ENCODE data around the gene PUM1.

Gene PUM1

DNA sequence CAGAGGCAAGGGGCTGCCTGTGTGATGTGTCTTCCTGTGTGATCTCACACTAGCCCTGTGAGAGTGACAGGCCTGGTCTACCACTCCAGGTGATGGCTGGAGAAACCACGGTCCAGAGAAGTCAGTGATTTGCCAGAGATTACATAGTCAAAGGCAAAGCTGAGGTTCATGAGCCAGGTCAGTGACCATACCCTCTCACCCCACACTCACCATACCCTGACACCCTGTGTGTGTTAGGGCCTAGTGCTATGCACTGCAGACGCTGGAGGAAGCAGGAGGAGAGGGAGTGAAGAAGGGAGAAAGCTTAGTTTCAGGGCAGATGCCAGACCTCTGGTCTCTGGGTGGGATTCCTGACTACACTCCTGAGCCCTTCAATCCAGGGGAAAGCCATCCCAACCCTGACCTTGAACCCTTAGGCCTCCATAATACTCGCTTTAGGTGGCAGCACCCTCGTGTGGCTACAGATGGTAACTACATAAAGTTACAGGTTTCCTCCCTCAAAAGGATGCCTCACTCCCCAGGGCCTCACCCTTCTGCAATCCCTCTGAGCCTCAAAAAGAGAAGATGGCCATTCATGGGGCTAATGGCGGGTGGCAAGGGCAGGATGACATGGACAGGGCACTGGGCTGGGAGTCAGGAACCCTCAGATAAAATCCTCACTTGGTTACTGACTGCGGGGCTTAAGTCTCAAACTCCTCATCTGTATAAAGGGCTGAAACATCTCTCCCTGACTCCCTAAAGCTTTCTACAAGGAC, 136.2 kb downstream of the PUM1 start:
- DNase-seq (ENCODE audit: low read depth in 2 of 2), result no peak

DNA sequence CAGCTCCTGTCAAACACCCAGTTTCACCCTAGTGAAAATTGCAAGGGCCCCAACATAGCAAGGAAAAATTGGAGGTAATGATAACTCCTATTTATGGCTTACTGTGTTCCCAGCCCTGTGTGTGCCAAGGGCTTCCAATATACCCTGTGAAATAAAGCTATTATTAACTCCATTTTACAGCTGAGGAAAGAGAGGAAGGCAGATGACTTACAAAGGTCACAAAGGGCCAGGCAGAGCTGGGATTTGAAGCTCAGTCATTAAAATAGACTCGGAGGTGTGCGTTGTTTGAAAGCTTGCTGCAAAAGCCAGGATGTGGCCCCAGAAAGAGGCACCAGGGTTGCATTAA, 136.8 kb downstream of the PUM1 start:
- DNase-seq (ENCODE audit: low read depth in 2 of 2), result no peak

DNA sequence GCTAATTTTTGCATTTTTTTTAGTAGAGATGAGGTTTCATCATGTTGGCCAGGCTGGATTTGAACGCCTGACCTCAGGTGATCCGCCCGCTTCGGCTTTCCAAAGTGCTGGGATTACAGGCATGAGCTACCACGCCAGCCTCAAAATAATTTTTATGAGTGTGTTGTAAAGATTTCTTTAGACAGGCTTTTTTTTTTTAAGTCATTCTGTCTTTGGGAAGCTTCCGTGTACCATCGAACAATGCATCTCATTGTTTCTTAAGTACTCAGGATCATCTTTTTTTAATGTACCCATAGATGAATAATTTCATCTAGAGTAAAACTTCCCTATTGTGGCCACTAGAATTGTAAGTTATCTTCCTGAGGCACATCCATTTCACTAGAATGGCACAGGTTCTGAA, 137.3 kb downstream of the PUM1 start:
- DNase-seq (ENCODE audit: low read depth in 2 of 2), result no peak

DNA sequence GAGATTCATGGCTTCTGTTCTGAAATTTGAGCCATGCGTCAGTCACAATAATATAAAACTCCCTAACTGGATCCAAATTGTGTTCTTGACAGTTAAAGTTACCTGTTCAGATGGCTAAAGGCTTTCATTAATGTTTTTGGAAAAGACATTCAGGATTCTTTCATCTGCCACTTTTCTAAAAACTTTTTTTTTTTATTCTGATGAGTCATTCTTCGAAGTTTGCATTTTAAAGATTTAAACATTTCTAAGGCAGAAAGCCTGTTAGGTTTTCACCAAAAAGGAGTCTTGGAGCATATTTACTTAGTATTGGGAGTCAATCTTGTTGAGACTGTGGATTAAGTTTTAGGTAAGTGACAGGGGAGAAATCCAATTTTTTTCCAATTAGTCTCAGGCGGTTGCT, 138.1 kb downstream of the PUM1 start:
- DNase-seq (ENCODE audit: low read depth in 2 of 2), result no peak

DNA sequence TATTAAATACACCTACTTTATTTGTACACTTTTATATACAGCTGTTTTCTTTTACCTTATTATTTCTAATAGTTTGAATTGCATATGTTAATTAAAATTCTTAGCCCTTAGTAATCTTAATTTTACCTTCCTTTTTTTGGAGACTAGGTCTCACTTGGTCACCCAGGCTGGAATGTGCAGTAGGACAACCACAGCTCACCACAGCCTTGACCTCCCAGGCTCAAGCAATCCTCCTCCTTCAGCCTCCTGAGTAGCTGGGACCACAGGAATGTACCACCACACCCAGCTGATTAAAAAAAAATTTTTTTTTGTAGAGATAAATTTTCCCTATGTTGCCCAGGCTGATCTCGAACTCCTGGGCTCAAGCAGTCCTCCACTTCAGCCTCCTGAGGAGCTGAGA, 141.9 kb downstream of the PUM1 start:
- no peak for DNase-seq (ENCODE audit: low read depth in 2 of 2)

DNA sequence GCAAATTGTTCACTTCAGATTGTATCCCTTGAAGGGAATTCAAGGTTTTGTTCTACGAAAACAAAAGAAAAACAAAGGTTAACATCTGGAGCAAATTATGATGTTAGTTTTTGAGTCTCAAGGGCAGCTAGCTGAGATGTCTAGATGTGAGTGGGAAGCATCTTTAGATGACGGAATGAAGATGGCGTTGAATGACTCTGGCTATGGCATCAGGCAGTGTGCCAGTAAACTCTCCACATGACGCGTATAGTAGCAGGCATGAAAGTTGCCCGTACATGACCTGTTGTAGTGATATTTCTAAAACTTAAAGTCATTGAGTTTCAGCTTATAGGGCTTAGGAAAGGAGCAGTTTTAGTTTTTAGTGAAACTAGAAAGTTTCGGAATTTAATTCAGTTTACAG, 144.7 kb downstream of the PUM1 start:
- no peak for DNase-seq (ENCODE audit: low read depth in 2 of 2)

DNA sequence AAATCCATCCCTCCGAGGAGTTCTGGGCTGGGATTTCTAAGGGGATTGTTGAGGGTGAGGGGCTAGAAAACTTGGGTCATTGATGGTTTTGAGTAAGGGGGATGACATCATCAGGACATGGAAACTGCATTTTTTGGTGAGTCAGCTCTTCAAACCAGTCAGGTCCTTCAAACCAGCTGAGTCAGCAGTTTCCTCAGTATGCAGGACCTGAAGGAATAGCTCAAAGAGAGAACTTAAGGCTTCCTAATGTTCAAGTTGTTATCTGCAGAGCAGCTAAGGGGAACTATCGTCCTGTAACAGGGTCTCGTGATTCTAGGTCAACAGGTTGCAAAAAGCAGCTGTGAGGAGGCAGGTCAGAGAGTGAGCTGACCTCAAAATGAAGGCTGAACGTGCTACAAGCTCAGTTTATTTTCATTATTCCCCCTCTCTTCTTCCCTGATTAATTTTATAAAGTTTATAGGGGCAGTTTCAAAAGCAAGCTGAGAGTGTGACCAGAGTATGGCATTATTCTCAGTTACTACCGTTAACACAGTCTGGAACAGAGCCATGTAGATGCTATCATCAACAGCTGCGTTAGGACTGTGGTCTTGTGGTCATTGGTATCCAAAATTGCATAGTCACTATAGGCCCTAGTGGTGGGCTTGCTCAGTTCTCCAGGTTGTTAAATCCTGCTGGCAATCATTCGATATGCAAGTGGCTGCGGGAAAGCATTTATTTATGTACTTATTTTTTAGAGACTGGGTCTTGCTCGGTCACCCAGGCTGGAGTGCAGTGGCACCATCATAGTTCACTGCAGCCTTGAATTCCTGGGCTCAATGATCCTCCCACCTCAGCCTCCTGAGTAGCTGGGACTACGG, 146.3 kb downstream of the PUM1 start:
- peak; percentile 30 to 37 for DNase-seq (ENCODE audit: low read depth in 2 of 2)

DNA sequence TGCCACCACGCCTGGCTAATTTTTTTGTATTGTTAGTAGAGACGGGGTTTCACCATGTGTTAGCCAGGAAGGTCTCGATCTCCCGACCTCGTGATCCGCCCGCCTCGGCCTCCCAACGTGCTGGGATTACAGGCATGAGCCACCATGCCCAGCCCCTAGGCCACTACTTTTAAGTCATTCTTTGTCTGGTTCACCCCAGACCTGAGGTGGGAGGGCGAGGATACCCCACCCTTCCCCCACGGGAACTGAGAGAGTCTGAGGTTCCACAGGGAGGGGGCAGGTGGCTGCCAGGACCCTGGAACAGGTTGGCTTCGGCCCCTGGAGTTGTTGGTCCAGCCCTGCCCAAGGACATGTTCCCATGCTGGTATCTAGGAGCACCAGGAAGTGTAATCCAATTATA, 149.2 kb downstream of the PUM1 start:
- DNase-seq (ENCODE audit: low read depth in 2 of 2), result no peak

DNA sequence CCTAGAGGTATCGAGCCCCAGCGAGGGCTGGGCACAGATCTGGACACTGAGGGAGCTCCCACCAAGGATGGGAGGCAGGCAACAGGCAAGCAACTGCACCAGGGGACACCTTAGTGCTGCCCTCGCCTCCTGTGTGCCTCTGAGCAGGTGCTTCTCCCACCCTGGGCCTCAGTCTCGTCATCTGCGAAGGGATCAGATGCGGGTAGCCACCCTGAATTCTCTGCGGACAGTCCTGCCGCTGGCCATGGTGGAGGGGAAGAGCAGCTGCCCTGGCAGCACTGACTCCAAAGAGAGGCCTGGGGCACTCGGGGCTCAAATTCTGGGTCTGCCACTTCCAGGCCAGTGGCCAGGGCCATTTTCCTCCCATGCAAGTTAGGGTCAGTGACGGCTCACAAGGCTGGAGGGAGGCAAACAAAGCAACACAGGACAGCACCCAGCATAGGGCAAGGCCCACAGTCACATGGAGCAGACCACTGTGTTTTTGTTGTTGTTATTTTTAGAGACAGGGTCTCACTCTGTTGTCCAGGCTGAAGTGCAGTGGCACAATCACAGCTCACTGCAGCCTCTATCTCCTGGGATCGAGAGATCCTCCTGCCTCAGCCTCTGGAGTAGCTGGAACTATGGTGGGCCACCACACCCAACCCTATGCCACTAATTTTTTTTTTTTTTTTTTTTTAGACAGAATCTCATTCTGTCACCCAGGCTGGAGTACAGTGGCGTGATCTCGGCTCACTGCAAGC, 149.9 kb downstream of the PUM1 start:
- no peak for DNase-seq (ENCODE audit: low read depth in 2 of 2)

DNA sequence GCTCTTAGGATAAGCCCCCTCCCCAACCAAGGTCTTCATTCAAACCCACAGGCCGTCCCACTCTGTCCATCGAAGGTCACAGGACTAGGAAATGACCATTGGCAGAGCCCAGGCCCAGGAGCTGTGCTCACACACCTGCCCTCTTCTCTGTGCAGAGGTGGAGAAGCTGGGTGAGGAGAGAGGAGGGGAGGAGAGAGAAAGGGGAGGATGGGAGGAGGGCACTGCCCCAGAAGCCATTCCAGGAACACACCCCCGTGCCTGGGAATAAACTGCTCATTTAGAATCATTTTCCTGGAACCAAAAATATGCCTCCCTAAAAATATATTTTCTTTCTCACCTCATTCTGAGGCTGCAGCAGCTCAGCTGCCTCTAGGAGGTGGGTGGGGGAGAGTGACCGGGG, 150.6 kb downstream of the PUM1 start:
- DNase-seq (ENCODE audit: low read depth in 2 of 2), result no peak

DNA sequence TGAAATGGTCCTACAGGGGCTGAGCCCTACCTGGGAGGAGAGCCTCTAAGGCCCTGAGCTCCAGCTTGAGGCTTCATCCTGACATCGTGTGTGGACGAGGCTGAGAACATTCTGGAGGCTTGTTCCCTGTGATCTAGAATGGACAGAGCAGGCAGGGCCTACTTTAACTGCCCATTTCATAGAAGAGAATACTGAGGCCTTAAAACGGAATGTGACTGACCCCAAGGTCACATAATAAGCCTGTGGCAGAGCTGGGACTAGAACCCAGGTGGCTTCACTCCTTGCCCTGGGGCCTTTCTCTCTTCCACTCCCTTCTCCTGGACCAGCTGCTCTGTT, 151.0 kb downstream of the PUM1 start:
- DNase-seq (ENCODE audit: low read depth in 2 of 2), result no peak

DNA sequence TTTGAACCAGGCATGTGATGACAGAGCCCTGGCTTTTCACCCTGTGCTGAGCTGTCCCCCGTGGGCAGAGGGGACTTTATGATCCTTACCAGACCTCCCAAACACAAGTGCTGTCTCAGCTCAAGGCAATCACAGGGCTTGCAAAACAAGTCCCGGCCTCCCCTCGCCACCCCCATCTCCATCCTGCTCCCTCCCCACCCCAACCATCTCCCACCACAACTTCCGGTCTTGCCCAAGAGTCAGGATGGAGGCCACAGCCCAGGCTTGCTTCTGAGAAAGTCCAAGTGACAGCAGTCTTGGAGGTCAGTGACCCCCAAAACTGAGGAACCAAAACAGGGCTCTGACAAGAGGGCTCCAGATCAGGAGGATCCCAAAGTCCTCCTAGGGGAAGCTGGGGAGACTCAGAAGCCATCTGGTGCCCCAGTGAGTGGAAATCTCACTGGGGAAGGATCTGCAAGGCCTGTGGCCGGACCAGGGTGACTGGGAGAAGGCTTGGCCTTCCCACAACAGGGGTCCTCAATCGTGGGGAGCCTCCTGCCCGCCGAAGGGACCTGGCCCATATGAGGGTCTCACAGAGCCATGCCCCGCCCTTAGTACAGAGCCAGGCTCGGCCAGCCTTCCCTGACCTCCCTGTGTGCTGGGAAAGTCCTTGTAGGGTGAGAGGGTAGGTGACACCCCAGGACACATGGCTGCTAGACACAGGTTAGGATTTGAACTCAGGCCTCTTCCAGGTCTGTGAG, 152.4 kb downstream of the PUM1 start:
- no peak for DNase-seq (ENCODE audit: low read depth in 2 of 2)

DNA sequence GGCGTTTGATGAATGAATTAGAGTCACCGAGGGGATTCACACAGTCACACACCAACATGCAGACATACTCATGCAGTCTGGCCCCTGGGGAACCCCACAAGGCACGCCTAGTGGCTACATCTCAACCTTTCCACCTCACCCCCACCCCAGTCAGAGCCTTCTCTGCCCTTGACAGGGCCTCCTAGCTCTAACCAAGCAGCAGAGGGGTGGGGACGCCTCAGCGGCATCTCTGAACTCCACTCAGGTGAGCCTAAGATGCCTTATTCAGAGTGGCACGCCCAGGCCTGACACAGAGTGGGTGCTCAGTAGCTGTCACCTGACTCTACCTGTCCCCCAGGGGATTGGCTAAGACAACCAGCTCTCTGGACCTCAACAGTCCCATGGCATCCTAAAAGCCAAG, 153.3 kb downstream of the PUM1 start:
- DNase-seq (ENCODE audit: low read depth in 2 of 2), result no peak

DNA sequence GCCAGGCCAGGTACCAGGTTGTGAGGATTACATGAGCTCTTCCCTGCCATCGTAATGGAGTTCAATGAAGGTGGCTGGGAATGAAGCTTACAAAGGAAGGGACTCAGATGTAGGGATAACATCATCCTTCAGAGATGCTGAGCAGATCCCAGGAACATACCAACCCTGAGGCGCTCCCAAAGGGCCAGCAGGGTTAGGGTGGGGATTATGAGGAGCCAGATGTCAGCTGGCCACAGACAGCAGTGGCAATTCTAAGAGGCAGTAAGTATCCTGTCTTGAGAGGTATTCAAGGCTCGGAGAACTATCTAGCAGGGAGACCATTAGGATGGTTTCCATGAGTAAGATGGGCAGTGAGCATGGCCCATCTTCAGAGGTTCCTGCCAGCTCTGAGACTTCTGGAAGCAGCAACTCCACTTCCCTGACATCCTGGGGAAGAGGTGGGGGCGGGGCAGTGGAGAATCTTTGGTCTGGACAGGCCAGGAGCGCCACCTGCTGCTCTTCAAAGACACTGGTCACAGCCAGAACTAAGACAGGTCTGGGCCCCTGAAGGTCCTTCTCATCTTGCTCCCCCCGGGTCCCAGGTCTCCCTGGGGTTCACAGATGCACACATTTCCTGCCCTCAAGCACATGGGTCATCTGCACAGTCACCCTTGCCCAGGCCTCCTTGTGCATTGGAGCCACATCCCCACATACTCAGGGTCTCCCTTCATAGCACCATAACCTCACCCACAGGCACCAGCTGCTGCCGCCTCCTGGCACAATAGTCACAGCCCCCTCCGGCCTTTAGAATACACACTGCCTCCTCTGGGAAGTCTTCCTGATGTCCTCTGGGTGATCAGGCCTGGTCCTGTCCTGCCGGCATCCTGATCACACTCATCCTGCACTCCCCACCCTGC, 154.2 kb downstream of the PUM1 start:
- DNase-seq (ENCODE audit: low read depth in 2 of 2), result peak in 1 of 2 experiments; percentile 56

DNA sequence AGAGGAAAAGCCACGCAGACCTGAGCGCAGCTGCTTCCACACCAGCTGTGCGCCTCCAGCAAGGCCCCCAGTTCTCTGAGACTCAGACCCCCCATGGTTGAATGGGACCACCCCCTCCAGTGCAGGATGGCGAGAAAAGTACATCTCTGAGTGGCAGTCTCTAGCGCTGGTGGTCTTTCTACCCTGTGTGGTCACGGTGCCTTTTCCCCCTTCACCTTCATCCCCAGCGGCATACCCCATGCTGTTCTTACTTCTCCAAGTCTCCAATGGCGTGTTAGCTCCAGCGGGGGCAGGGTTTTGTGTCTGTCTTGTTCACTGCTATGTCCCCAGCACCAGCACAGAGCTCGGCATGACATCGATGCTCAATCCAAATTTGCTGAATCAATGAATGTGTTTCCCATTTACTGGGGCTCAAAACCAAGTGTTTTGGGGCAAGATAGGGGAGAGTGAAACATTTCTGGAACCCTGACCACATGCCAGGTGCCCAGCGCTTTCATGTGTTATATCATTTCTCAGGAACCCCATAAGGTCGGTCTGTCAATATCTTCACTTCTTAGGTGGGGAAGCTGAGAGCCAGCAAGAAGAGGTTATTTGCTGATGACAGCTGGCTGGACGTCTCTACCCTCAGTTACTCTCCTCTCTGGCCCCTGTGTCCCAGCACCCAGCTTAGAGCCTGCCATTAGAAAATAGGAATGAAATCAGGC, 156.0 kb downstream of the PUM1 start:
- no peak for DNase-seq (ENCODE audit: low read depth in 2 of 2)

DNA sequence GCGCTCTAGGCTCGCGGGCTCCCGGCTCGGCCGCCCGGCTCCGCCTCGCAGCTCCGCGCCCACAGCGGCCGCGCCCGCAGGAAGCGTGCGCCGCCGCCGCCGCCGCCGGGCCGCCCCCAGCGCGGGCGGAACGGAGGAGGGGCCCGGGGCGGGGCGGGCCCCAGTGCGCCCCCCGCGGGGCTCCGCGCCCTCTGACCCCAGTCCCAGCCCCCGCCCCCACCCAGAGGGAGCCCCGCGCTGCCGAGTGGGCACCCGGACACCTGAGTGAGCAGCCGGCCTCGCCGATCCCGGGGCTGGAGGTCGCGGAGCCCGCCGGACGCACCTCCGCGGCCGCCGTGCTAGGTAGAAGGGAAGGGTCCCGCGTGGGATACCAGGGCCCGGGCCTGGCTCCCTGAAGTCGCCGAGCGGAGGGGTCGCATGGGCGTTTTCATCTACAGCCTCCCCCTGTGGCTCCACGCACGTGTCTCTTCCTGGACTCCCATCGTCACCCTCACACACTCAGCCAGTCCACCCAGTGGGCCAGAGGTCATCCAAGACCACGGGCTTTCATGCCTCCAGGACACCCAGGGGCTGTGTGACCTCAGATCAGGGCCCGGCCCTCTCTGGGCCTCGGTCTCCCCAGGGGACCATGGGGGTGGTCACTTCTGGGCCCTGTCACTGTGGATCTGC, 156.7 kb downstream of the PUM1 start, which contains the start of gene SDC3:
TSS of gene SDC3 (minus strand) at position 63 of the 669 bp plus-strand sequence. CDS start 172 bp downstream, outside the sequence.
- DNase-seq (ENCODE audit: low read depth in 2 of 2), result no peak

DNA sequence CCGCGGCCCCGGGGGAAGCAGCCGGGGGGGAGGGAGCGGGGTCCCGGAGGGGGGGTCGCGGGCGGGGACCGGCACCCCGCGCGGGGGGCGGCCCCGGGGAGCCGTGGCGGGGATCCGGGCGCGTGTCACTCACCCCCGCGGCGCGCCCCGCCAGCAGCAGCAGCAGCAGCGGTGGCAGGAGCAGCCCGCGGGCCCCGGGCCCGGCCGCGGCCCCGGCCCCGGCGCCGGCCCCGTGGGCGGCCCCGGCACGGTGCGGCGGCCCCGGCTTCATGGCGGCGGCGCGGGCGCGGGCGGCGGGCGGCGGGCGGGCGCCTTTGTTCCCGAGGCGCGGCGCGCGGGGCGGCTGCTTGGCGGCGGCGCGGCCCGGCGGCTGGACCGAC, 157.2 kb downstream of the PUM1 start:
- no peak for DNase-seq (ENCODE audit: low read depth in 2 of 2)

DNA sequence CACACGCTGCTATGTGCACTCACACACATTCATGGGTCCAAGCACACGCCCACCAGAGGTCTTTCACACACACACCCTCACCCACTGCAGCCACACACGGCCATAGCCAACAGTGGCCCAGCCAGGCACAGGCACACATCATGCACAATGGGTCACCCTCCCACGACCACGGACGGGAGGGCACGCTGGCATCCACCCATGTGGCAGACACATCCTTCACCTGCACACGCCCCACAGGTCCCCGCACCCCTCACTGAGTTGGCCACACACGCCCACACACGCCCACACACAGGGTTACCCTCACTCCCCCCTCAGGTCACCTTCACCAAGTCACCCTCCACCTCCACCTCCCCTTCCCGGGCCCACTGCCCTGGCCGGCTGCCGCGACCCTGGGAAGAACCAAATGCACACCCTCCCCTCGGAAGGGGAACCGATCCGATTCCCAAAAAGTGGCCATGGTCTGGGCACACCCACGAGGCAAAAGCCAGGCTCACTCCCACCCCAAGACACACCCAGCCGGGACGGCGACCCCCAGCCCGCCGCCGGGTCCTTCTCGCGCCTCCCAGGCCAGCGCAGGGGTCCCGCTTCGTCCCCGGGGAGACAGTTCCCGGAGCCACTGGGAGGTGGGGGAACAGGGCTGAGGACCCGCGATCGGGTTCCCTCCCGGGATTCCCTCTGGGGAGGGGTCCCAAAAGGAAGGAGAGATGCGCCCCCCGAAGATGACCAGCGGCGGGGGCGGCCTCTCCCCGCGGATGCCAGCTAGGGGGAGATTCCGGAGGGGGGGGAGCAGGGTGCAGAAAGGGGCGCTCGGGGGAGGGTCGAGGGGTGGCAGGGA, 157.8 kb downstream of the PUM1 start:
- DNase-seq (ENCODE audit: low read depth in 2 of 2), result no peak
